NCI-H82 (cell line): ENCODE data around the gene GPR139.

Experiments used
- DNase-seq: peaks from one replicate; lab custom pipeline; 2025; lab: John Stamatoyannopoulos, UW

The GPR139 gene

DNA sequence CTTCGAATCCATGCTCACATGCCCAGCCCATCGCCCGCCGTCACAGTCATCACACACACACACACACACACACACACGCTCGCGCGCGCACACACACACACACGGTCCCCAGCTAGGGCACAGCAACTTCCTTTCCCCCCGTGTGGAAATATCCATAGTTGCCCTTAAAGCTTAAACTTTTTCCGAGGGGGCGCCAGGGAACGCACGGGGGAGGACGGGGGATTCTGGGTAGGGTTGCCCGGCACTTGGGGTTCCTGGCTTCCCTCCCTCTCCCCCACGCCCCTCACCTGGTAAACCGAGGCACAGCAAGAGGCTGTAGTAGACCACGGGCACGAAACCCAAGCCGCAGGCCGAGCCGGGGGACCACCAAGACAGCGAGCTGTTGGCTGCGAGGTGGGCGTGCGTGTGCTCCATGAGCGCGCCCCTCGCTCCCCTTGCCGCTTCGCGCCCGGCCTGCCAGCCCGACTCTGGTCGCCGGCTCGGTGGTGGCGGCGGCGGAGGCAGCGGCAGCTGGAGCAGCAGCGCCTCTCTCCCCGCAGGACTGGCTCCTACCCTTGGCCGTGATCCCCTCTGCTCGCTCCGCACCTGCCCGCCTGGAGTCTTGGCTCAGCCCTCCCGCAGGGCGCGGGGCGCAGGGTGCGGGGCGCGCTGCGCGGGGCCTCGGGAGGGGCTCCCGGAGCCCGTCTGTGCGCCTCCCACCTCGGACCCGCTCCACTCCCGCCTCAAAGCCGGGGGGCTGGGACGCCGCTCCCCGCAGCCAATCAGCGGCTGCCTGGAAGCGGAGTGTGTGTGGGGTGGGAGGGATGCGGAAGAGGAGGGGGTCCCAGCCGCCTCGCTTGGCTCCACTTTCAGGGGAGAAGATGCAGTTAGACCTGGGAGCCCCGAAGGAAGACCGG lies at the start of gene GPR139:
Gene GPR139 (minus strand): TSS at position 688 of the 896 bp plus-strand sequence. CDS start 274 bp downstream, at position 414.
- DNase-seq, result no peak

GRCh38 chr16:20122011-20122410 lies 48.3 kb upstream of the GPR139 start:
- DNase-seq, result peak; percentile 4

DNA sequence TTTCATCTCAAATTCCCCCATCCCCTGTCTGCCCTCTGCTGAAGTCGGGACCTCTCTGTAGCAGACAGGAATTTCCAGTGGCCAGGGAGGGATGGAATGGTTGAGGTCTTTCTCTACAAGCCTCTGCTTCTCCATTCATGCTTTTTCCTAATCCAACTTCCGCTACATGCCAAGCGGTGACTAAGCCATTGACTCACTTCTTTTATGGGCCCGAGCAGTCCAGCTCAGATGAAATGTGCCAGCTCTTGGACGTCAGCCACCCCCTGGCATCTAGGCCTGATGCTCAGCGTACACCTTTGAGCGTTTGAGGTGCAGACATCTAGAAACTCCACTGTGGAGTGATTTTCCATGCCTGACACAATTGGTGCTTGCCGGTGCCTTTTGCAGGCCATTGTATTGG lies 40.7 kb upstream of the GPR139 start:
- DNase-seq, result no peak

DNA sequence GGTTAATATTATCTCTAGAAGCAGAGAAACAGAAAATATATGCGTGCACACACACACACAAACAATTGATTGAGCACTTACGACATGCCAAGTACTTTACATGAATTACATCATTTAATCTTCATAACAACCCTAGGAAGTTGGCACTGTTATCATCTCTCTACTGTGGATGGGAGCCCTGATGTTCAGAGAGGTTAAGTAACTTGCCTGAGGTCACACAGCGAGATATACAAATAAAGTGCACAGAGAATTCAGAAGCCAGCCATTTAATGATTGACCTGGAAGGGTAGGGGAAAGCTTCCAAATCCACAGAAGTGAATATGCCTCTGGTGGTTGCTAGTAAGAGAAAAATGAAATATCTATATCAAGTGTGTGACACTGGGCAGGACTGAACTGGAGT lies 37.5 kb upstream of the GPR139 start:
- DNase-seq, result no peak

GRCh38 chr16:20107083-20107482 lies 33.4 kb upstream of the GPR139 start:
- peak; percentile 5 for DNase-seq

GRCh38 chr16:20104563-20105183 lies 31.0 kb upstream of the GPR139 start:
- DNase-seq, result no peak

- DNase-seq, result no peak
Measured at GRCh38 chr16:20102521-20102920, 28.8 kb upstream of the GPR139 start.

GRCh38 chr16:20102021-20102420 lies 28.3 kb upstream of the GPR139 start:
- DNase-seq, result no peak

- DNase-seq, result no peak
Measured at GRCh38 chr16:20099375-20099774, 25.7 kb upstream of the GPR139 start.

DNA sequence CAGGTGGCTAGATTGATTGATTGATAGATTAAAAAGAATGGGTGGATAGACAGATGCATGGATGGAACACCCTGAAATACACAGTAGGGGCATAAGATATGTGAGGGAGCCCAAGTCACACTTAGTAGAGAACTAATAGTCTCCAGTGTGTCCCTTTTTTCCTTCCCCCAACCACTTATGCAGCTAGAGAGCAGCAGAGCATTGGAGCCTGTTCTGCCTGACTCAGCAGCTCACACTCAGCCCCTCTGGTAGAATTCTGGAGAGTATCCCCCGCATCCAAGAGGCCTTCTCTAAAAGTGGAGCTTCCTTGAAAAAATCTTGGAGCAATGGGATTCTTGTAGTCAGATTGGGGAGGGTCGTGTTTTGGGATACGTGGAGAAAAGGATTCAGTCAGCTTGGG lies 20.5 kb upstream of the GPR139 start:
- DNase-seq, result no peak

- DNase-seq, result no peak
Measured at GRCh38 chr16:20089246-20089965, 15.7 kb upstream of the GPR139 start.

- no peak for DNase-seq
Measured at GRCh38 chr16:20084624-20085226, 11.0 kb upstream of the GPR139 start.

DNA sequence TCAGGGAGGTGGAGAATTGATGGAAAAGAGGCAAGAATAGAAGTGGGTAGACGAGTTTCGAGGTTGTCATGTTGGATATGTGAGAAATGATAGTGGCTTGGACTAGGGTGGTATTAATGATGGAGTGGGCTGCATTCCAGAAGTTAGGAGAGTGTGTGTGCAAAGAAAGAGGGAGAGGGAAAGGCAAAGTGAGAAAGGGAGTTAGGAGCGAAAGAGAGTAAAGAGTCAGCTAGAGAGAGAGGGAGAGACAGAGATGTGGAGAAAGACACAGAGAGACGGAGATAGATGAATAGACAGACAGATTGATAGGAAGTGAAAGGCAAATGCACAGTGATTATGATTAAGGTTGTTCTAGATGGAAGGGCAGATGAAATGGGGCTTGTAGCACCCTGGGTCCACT lies 5.4 kb upstream of the GPR139 start:
- no peak for DNase-seq

DNA sequence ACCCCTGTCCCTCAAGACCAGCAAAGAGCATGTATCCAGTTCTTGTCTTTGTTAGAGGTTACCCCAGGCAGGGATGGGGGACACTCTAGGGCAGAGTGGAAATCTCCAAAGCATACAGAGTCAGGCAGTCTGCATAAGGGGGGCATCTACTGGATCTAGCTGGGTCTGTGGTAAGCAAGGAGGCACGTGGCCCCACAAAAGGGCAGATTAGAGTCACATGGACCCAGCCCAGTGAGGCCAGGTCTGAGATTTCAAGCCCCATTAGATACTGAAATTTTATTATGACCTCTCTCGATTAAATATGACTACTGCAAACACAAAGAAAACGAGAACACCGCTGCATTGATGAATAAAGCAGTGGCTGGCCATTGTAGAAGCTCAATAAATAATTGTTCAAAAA lies 1.6 kb upstream of the GPR139 start:
- DNase-seq, result no peak

DNA sequence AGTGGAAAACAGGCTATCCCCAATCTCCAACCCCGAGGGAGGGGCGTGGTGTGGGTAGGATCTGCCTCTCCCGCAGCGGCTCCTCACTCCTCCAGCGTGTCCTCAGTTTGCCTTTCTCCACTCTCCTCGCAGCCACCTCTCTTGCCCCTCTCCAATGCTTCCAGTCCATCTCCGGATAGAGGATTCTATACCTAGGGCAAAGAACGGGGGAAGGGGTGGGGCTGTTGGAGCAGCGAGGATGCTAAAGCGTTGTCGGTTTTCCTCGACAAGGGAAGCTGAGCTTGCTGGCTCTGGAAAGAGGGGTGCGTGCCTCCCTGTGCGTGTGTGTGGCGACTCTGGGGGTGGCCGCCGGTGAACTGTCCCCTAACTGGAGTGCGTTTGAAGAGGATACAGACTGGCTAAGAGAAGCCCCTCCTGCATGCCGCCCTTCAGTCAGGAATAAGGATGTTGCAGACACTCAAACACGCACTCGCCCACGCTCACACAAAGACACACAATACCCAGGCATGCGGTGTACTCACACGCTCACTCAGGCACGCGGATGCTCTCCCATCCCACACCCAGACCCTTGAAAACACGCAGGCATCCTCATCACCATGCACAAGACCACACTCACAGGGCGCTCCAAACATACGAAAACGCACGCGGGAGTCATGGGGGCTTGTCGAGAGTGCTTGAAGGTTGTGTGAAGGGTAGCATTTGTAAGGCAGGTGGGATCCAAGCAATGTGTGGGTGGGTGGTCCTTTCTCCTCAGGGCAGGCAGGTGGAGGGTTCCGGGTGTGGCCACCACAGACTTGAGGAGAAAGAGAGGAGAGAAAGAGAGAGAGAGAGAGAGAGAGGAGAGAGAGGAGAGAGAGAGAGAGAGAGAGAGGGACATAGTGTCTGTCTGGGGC lies 655 bp upstream of the GPR139 start:
- no peak for DNase-seq

DNA sequence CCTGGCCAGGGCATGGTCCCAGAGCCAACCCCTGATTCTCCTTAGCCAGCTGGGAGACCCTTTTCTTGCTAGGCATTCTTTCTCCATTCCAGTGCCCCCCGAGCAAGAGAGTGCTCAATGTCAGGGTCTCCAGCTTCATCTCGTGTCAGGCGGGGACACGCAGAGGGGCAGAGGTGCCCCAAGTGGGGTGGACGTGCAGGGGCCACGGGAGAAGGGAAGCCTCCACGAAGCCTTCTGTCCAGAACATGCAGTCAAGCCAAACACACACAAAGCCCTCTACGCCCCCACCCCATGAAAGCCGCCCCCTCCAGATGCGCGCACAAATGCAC lies 852 bp downstream of the GPR139 start:
- DNase-seq, result no peak

DNA sequence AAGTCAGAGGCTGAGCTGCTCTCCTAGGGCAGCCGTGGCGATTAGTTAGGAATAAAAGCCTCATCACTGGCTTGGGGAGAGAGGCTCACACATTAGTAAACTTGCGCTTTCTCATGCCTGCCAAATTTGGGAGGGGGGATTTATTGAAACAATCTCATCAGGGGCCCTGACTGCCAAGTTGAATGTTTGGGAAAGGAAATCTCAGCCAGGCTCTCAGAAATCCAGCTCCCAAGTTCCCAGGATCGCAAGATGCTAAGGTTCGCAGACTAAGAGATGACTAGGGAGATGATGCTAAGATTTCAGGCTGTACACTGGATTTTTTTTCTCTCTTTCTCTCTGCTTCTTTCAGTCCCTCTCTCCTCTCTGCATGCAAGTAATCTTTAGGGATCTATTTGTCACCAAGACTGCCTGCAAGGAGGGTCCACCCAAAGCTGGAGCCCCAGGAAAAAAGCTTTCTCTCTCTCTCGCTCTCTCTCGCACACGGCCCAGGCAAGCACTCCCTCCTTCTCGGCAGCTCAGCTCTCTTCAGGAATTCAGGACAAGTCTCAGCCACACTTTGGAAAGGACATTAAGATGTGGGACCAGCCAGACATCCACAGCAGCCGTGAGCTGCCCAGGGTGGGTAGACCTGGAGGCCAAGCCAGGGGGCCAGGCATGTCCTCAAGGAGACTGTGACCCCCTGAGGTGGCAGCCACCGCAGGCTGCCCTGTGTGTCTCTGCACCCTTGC lies 1.4 kb downstream of the GPR139 start:
- no peak for DNase-seq

DNA sequence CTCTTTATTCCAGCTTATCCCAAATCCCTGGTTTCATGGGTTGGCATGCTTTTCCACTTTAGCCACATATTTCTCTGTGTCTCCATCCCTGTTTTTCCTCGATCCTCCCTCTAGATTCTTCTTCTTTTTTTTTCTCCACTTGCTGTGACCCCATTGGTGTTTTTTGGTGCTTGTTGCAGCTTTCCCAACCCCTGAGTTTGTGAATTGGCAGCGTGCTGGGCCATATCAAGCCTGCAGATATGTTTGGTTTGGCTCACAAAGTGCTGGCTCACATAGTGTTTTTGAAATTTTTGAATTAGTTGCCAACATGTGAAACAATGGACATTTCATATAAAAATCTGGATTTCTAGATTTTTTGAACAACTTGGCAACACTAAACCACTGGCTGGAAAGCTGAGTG lies 8.8 kb downstream of the GPR139 start:
- DNase-seq, result no peak

GRCh38 chr16:20064520-20064919 lies 9.2 kb downstream of the GPR139 start:
- DNase-seq, result no peak

DNA sequence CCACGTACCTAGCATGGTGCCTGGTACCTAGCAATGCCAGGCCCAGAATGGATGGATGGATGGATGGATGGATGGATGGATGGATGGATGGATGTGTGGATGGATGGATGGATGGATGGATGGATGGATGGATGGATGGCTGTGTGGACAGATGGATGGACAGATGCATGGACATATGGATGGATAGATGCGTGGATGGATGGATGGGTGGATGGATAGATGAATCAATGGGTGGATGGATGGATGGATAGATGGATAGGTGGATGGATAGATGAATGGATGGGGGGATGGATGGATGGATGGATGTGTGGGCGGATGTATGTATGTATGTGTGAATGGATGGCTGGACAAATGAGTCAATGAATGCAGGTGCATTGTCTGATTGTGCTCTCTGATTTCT lies 12.6 kb downstream of the GPR139 start:
- no peak for DNase-seq

- no peak for DNase-seq
Measured at GRCh38 chr16:20056436-20056835, 17.3 kb downstream of the GPR139 start.
